HL-60/S4 (cell line): Measurements from ENCODE around the gene PLK4.
"Not testable (repeated sequence)": the region's sequence is repeated elsewhere in the genome, so short reads cannot be mapped to it uniquely, and the experiment has no call there.

Experiments
- in situ Hi-C: fragments of 300-500 bp; cut with MboI; formaldehyde crosslinking; loops from 2 replicates; pipeline ENCODE4 v1.14.3; 2022; ENCODE audit warnings: low sequenced_read_pairs

The PLK4 gene

GRCh38 chr4:127899682-127900081, 19.0 kb downstream of the PLK4 start:
- in situ Hi-C loops, result not testable (repeated sequence)

GRCh38 chr4:127905029-127905428, 24.3 kb downstream of the PLK4 start:
- in situ Hi-C loops, result no loop called here

- in situ Hi-C loops, result no loop called here
Observed at GRCh38 chr4:127916512-127916911, 35.8 kb downstream of the PLK4 start.

GRCh38 chr4:127917151-127917550, 36.5 kb downstream of the PLK4 start:
- in situ Hi-C loops, result no loop called here

- in situ Hi-C loops, result no loop called here
Observed at GRCh38 chr4:127920521-127920920, 39.8 kb downstream of the PLK4 start.

GRCh38 chr4:127922226-127922625, 41.5 kb downstream of the PLK4 start:
- in situ Hi-C loops, result no loop called here

- in situ Hi-C loops, result not testable (repeated sequence)
Observed at GRCh38 chr4:127925720-127926119, 45.0 kb downstream of the PLK4 start.

GRCh38 chr4:127930175-127930574, 49.5 kb downstream of the PLK4 start:
- in situ Hi-C loops, result no loop called here

- in situ Hi-C loops, result not testable (repeated sequence)
Observed at GRCh38 chr4:127931836-127932235, 51.1 kb downstream of the PLK4 start.

- in situ Hi-C loops, result no loop called here
Observed at GRCh38 chr4:127936974-127937373, 56.3 kb downstream of the PLK4 start.
